ENCODE results near the gene PIGL. TPM values are rescaled to one million over a fixed set of nuclear protein-coding genes. Genes with fewer than 3 reads are reported as not detected.

The PIGL gene
- total RNA-seq, 8 experiments from 2014 or later: 14.3 to 59.9 (median 31.6) TPM

DNA sequence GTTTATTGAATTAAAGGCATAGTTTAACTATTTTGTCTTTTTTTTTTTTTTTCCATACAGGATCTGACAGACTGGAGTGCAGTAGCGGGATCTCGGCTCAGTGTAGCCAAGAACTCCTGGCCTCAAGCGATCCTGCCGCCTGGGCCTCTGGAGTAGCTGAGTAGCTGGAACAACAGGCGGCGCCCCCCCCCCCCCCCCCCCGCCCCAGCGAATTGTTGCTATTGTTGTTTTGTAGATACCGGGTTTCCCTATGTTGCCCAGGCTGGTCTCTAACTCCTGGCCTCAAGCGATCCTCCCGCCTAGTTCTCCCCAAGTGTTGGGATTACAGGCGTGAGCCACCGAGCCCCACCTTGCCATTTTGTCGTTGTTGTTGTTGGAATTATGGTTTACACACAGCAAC is 137.6 kb downstream of the PIGL start:
- no peak overlapping the region for H3K4me3 ChIP-seq
- in situ Hi-C loops (cut with MboI; ENCODE audit: low pct_unique_long_range_greater_than_20kb in 2 of 9, low sequenced_read_pairs in 9 of 9, unreplicated experiment in 9 of 9): loop anchor here in 1 of 9 experiments (25.0 kb wide), 1 partner anchor 158 kb away; no protein-coding TSS in a partner anchor
- WGBS, 10 experiments: 90 to 100% (median 96%) methylated on average over 1 to 4 of the region's 14 CpGs; no CpG with 5 or more reads in 6 of the 10 experiments
- H3K27ac ChIP-seq: no peak overlapping the region
- peaks cover 0 to 9% of the 10 kb centered on the region in 2 donors for H3K4me1 ChIP-seq (replicated peaks in 1 of 2)
- no peak for ATAC-seq (replicated peaks in 6 of 8)

DNA sequence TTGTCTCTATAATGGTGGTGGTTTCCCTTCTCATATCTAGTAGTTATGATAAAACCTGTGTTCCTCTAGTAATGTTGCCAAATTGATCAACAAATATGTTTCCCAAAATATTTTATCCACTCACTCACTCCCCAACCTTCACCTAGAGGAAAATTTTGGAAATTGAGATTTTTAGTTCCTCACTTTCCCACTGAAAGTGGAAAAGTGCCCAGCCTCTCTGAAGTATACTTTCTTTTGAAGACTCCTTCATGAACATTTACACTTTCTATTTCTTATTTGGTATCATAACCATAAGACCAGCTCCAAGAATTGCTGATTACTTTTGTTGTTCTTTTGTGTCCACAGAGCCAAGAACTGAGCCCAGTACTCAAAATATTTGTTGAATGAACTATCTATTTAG is 141.4 kb downstream of the PIGL start:
- Histone ChIP-seq H3K4me1 (replicated peaks in 1 of 2) (no peaks in the 10 kb centered on the region), H3K27ac (no peak overlapping the region), H3K4me3 (no peak overlapping the region)
- no peak for ATAC-seq (replicated peaks in 6 of 8)
- in situ Hi-C loops (cut with MboI; ENCODE audit: low pct_unique_long_range_greater_than_20kb in 2 of 9, low sequenced_read_pairs in 9 of 9, unreplicated experiment in 9 of 9): loop anchor here in 1 of 9 experiments (25.0 kb wide), 1 partner anchor 154 kb away; no protein-coding TSS in a partner anchor

DNA sequence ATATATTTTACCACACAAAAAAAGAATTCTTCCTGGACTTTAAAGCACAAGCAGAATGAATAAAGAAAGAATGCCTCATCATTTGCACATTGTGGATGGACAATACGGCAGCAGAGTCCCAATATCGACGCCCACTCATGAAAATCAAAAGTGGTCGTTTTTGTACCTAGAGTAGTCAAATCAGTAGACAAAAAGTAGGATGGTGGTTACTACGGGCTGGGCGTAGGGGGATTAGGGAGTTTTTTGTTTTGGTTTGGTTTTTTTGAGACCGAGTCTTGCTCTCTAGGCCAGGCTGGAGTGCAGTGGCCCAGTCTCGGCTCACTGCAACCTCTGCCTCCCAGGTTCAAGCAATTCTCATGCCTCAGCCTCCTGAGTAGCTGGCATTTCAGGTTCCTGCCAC is 144.9 kb downstream of the PIGL start:
- no peak for ATAC-seq (replicated peaks in 6 of 8)
- 41 to 92% (median 75%) methylated on average over 2 to 6 of the region's 8 CpGs; no CpG with 5 or more reads in 1 of the 10 experiments for WGBS, 10 experiments
- Histone ChIP-seq H3K4me1 (replicated peaks in 1 of 2) (no peaks in the 10 kb centered on the region), H3K4me3 (no peak overlapping the region), H3K27ac (no peak overlapping the region)
- in situ Hi-C loops (cut with MboI; ENCODE audit: low pct_unique_long_range_greater_than_20kb in 2 of 9, low sequenced_read_pairs in 9 of 9, unreplicated experiment in 9 of 9): loop anchor here in 2 of 9 experiments (10.0 to 25.0 kb wide), 2 partner anchors 150 to 163 kb away; no protein-coding TSS in a partner anchor

DNA sequence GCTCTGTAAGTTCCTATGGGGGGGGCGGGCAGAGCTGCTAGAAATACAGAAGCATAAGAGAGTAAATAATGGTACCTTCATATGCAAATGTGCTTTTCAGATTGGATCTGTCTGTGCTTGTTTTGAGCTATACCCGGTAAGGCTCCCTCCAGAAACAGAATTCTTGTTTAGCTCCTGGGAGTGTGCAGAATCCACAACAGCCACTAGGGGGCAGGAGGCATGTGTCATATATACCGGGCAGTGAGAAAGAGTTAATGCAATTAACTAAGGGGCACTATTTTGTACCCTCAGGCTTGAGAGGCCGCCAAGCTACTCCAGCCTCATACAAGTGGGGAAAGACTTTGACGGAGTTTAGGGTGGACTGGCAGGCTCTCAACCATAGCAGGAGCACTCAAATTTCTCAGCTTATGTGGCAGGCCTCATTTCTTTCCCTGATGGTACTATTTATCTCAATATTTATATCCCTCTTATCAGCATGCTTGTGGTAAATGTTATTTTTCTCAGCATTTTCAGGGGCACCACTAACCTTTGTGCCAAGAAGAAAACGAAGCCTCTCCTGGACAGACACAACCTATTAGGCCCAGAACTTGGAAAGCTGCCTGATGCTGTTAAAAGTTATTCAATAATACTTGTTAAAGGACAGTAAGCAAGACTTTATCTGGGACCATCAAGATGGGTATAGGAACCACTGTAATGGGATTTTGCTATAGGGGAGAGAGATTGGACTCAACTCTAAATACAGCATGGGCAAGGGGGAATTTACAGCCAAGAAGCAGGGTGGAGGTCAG is 146.9 kb downstream of the PIGL start:
- H3K4me1 ChIP-seq (replicated peaks in 1 of 2): no peaks in the 10 kb centered on the region
- in situ Hi-C loops (cut with MboI; ENCODE audit: low pct_unique_long_range_greater_than_20kb in 2 of 9, low sequenced_read_pairs in 9 of 9, unreplicated experiment in 9 of 9): loop anchor here in 2 of 9 experiments (10.0 to 25.0 kb wide), 2 partner anchors 148 to 161 kb away; no protein-coding TSS in a partner anchor
- 0 to 9% (median 0%) methylated on average over 1 to 5 of the region's 6 CpGs; no CpG with 5 or more reads in 1 of the 10 experiments for WGBS, 10 experiments
- H3K4me3 ChIP-seq: no peak overlapping the region
- ATAC-seq (replicated peaks in 6 of 8): peak; percentile 77 to 96 (median 86)
- H3K27ac ChIP-seq: no peak overlapping the region

DNA sequence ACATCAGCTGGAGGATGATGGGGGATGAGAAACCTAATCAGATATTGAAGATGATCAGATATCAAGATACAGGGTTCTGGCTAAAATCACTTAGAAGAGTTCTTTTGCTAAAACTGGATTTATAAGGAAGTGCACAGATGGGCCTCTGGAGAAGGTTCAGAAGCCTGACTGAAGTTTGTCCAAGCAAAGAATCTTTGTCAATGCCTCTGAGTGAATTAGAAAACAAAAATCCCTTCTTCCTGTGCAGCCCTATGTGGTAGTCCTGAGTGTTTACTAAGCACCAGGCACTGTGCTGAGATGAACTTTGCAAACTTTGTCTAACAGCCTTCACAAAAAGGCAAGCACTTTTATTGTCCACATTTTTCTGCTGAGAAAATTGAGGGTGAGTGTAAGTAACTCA is 147.6 kb downstream of the PIGL start:
- no peaks in the 10 kb centered on the region for H3K4me1 ChIP-seq (replicated peaks in 1 of 2)
- no peak overlapping the region for H3K27ac ChIP-seq
- no peak for ATAC-seq (replicated peaks in 6 of 8)
- in situ Hi-C loops (cut with MboI; ENCODE audit: low pct_unique_long_range_greater_than_20kb in 2 of 9, low sequenced_read_pairs in 9 of 9, unreplicated experiment in 9 of 9): loop anchor here in 2 of 9 experiments (10.0 to 25.0 kb wide), 2 partner anchors 148 to 160 kb away; no protein-coding TSS in a partner anchor
- H3K4me3 ChIP-seq: no peak overlapping the region

DNA sequence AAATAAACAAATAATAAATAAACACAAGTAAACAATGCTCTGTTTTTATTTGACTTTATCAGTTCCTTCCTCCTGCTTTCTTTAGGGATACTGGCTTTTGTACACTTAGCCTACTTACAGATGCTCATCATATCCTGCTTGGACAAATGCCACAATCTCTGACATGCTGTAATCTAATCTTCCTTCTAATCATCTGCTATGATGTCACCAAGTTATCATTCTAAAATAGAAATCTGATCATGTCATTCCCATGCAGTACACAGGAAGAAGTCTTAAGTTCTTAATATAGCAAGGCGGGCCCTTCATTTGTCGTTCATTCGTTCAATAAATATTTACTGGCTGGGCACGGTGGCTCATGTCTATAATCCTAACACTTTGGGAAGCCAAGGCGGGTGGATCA is 154.7 kb downstream of the PIGL start:
- Histone ChIP-seq H3K4me1 (replicated peaks in 1 of 2) (no peaks in the 10 kb centered on the region), H3K4me3 (no peak overlapping the region), H3K27ac (no peak overlapping the region)
- peak in 4 of 8 experiments; percentile 36 to 75 (median 66) for ATAC-seq (replicated peaks in 6 of 8)
- WGBS, 10 experiments: 52 to 100% (median 91%) methylated on average over 2 to 5 of the region's 5 CpGs; no CpG with 5 or more reads in 3 of the 10 experiments
- in situ Hi-C loops (cut with MboI; ENCODE audit: low pct_unique_long_range_greater_than_20kb in 2 of 9, low sequenced_read_pairs in 9 of 9, unreplicated experiment in 9 of 9): loop anchor here in 1 of 9 experiments (25.0 kb wide), 1 partner anchor 141 kb away; no protein-coding TSS in a partner anchor

DNA sequence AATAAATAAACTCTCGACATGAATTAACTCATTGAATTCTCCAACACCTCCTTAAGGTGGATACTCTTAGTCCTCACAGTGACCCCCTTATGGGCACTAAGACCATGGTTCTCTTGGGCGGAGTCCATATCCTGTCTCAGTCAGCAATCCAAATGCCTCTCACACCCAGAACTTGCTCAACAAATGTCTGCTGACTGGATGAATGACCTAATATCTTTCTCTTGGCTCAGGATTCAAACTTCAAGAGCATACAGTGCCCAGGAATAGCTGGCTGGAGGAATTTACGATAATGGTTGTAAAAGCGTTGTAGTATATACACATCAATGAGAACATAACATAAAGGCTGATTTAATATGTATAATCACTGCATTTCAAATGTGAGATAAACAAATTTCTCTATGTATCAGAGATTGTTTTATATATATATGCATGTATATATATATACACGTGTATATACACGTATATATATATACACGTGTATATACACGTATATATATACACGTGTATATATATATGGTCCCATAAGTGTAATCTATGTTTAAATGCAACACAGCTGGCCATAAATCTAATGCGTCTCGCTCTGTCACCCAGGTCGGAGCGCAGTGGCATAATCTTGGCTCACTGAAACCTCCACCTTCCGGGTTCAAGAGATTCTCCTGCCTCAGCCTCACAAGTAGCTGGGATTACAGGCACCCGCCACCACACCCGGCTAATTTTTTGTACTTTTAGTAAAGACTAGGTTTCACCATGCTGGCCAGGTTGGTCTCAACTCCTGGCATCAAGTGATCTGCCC is 157.3 kb downstream of the PIGL start:
- in situ Hi-C loops (cut with MboI; ENCODE audit: low pct_unique_long_range_greater_than_20kb in 2 of 9, low sequenced_read_pairs in 9 of 9, unreplicated experiment in 9 of 9): loop anchor here in 1 of 9 experiments (25.0 kb wide), 1 partner anchor 138 kb away; no protein-coding TSS in a partner anchor
- Histone ChIP-seq H3K27ac (no peak overlapping the region), H3K4me3 (no peak overlapping the region), H3K4me1 (replicated peaks in 1 of 2) (no peaks in the 10 kb centered on the region)
- peak in 3 of 8 experiments; percentile 29 to 93 (median 89) for ATAC-seq (replicated peaks in 6 of 8)
- WGBS, 10 experiments: 22 to 100% (median 91%) methylated on average over 2 to 11 of the region's 16 CpGs

Other genes with a start within 250 kb of the PIGL start
- 10 to 100 TPM; 11.0 to 33.1 (median 22.4) TPM for gene ZSWIM7, start 217.5 kb upstream of the PIGL start, total RNA-seq
- 10 to 100 TPM; 27.7 to 68.4 (median 38.8) TPM for gene TTC19, start 217.4 kb upstream of the PIGL start, total RNA-seq
- gene NCOR1, start 1.7 kb upstream of the PIGL start, total RNA-seq: 100 to 1,000 TPM in 2 of 8 experiments, 10 to 100 TPM in 6; 35.3 to 132 (median 64.3) TPM
- 100 to 1,000 TPM in 3 of 8 experiments, 10 to 100 TPM in 4, 1 to 10 TPM in 1; 9.0 to 310 (median 79.3) TPM for gene CENPV, start 136.3 kb downstream of the PIGL start, total RNA-seq
- 1,000 to 10,000 TPM; 1,301 to 2,415 (median 1,636) TPM for gene UBB, start 163.9 kb downstream of the PIGL start, total RNA-seq
- 1 to 10 TPM in 4 of 8 experiments, under 1 TPM in 3, not detected in 1; 0.33 to 7.0 (median 1.1) TPM for gene TRPV2, start 198.4 kb downstream of the PIGL start, total RNA-seq